HepG2 (cell line): Measurements from ENCODE around the gene FBXO41. TPM values are rescaled to one million over a fixed set of nuclear protein-coding genes. Genes with fewer than 3 reads are reported as not detected.

Experiments
- ARNTL ChIP-seq: sonication (generic); formaldehyde crosslinking; IDR thresholded peaks from 2 replicates; pipeline ENCODE4 v1.4.0; 2020; ENCODE audit warnings: mild to moderate bottlenecking, missing genetic modification reagents
- ATF7 ChIP-seq, 2 experiments: fragments of 450-650 bp in 1 of 2; sonication (generic) in 1 of 2; formaldehyde crosslinking in 1 of 2; IDR thresholded peaks; 2 replicates each; pipeline versions ENCODE4 v1.4.0 to v1.6.1; 2016 to 2020; ENCODE audit warnings: antibody characterized with exemption in 1 of 2, mild to moderate bottlenecking in 1 of 2, missing genetic modification reagents in 1 of 2
- FOXM1 ChIP-seq: sonication (generic); formaldehyde crosslinking; IDR thresholded peaks from 2 replicates; pipeline ENCODE4 v1.5.0; 2020; ENCODE audit warnings: missing genetic modification reagents
- KAT8 ChIP-seq: IDR thresholded peaks from 2 replicates; pipeline ENCODE4 v1.6.1; 2016; ENCODE audit warnings: missing genetic modification reagents, missing compliant biosample characterization
- MAFG ChIP-seq: sonication (generic); formaldehyde crosslinking; IDR thresholded peaks from 2 replicates; pipeline ENCODE4 v1.5.1; 2020; ENCODE audit warnings: mild to moderate bottlenecking, missing genetic modification reagents
- MYC ChIP-seq: sonication (generic); formaldehyde crosslinking; IDR thresholded peaks from 2 replicates; pipeline ENCODE4 v1.9.0; 2021; ENCODE audit warnings: missing genetic modification reagents, borderline replicate concordance
- NFRKB ChIP-seq: fragments of 450-650 bp; IDR thresholded peaks from 2 replicates; pipeline ENCODE4 v1.6.1; 2017
- PCBP1 ChIP-seq: fragments of 200-400 bp; formaldehyde crosslinking; IDR thresholded peaks from 2 replicates; pipeline ENCODE4 v1.6.1; 2017; ENCODE audit warnings: mild to moderate bottlenecking, low read depth, low read length, borderline replicate concordance
- PHF21A ChIP-seq: sonication (generic); formaldehyde crosslinking; IDR thresholded peaks from 2 replicates; pipeline ENCODE4 v1.5.0; 2020; ENCODE audit warnings: mild to moderate bottlenecking, missing genetic modification reagents
- RARG ChIP-seq: sonication (generic); formaldehyde crosslinking; IDR thresholded peaks from 2 replicates; pipeline ENCODE4 v1.4.0; 2020; ENCODE audit warnings: low read depth, mild to moderate bottlenecking, missing genetic modification reagents
- REST ChIP-seq, 2 experiments: IDR thresholded peaks; 2 replicates each; pipeline ENCODE4 v1.6.1; 2011 to 2012; ENCODE audit warnings: low read length in 2 of 2, borderline replicate concordance in 1 of 2, low read depth in 1 of 2, mild to moderate bottlenecking in 1 of 2, moderate library complexity in 1 of 2
- SPEN ChIP-seq: sonication (generic); formaldehyde crosslinking; IDR thresholded peaks from 2 replicates; pipeline ENCODE4 v1.5.1; 2020; ENCODE audit warnings: low read depth, mild to moderate bottlenecking, missing genetic modification reagents
- YY1 ChIP-seq: IDR thresholded peaks from 2 replicates; pipeline ENCODE4 v1.6.1; 2011; ENCODE audit warnings: low read length, low read depth, moderate library complexity, mild to moderate bottlenecking; ENCODE audit not compliant: insufficient read depth, insufficient replicate concordance
- ZBED4 ChIP-seq: sonication (generic); formaldehyde crosslinking; IDR thresholded peaks from 2 replicates; pipeline ENCODE4 v1.4.0; 2020; ENCODE audit warnings: missing genetic modification reagents, borderline replicate concordance
- ZKSCAN1 ChIP-seq: fragments of 150-350 bp; IDR thresholded peaks from 2 replicates; pipeline ENCODE4 v1.6.1; 2014; ENCODE audit warnings: low read length
- ZNF160 ChIP-seq: sonication (generic); formaldehyde crosslinking; IDR thresholded peaks from 2 replicates; pipeline ENCODE4 v1.8.0; 2022; ENCODE audit warnings: mild to moderate bottlenecking, inconsistent platforms, missing genetic modification reagents
- ZNF354B ChIP-seq: sonication (generic); formaldehyde crosslinking; IDR thresholded peaks from 2 replicates; pipeline ENCODE4 v1.8.0; 2022; ENCODE audit warnings: mild to moderate bottlenecking, missing genetic modification reagents
- ZNF44 ChIP-seq: sonication (generic); formaldehyde crosslinking; IDR thresholded peaks from 2 replicates; pipeline ENCODE4 v1.5.1; 2020; ENCODE audit warnings: mild to moderate bottlenecking, missing genetic modification reagents
- polyA plus RNA-seq, 8 experiments: library from polyadenylated mRNA; depleted of rRNA in 3 of 8; stranded (reverse) in 7 of 8; unstranded in 1 of 8; fragments of >200 nt; fragmentation: Illumina TruSeq in 4 of 8; extraction: Trizol in 4 of 8; gene quantifications; 2 replicates each; pipeline versions ENCODE4 v1.2.1 to v1.2.3, GENCODE V29; 2011 to 2016; ENCODE audit warnings: low read depth in 4 of 8, missing spikeins in 1 of 8, mixed read lengths in 1 of 8; ENCODE audit not compliant: insufficient read depth in 1 of 8
- total RNA-seq, 5 experiments: library from RNA; depleted of rRNA; stranded (reverse); fragments of >200 nt; fragmentation: Illumina TruSeq; extraction: Trizol; gene quantifications; 2 replicates each; pipeline ENCODE4 v1.2.3, GENCODE V29; 2016; ENCODE audit warnings: low read depth in 1 of 5
- TF ChIP-seq, protein P1 (sequence below): IDR thresholded peaks from 2 replicates; pipeline ENCODE4 v1.6.1; 2016
- TF ChIP-seq, protein P2 (sequence below): sonication (generic); formaldehyde crosslinking; IDR thresholded peaks from 2 replicates; pipeline ENCODE4 v1.4.0; 2020; ENCODE audit warnings: mild to moderate bottlenecking, missing genetic modification reagents

The FBXO41 gene
- total and polyA plus RNA-seq, 2 of the 13 experiments (the other 11 are each of a cell fraction or from before 2014, with no cell fraction given), result 4.2 to 10.3 TPM

DNA sequence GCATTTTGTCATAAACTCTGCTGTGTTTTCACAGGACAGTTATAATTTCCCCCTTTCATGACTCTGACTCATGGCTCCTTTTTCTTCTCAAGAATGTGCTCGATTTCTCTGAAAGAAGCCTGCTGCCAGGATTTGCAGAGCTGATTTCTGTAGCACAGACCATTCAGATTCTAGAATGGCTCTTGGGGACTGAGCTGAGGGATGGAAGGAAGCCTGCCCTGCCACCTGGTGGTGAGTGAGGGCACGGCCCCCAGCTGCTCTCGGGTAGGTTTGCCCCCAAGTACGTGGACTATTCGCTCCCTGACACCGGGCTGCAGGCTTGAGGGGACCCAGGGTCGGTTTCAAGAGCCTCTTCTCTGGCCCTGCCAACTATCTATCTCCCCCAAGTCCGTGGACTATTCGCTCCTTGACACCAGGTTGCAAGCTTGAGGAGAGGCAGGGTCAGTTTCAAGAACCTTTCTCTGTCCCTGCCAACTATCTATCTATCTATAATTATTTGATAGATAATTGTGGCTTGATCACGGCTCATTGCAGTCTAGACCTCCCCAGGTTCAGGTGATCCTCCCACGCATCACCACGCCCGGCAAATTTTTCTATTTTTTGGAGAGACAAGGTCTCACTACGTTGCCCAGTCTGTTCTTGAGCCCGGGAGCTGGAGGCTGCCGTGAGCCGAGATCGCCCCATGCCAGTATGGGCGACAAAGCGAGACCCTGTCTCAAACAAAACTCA, 71.7 kb downstream of the FBXO41 start (continued):
- TF ChIP-seq, protein P1, sequence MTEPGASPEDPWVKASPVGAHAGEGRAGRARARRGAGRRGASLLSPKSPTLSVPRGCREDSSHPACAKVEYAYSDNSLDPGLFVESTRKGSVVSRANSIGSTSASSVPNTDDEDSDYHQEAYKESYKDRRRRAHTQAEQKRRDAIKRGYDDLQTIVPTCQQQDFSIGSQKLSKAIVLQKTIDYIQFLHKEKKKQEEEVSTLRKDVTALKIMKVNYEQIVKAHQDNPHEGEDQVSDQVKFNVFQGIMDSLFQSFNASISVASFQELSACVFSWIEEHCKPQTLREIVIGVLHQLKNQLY (CRISPR knock-in tag), result no peak
- TF ChIP-seq ZNF160 (CRISPR knock-in tag) (no peak), PHF21A (CRISPR knock-in tag) (peak; percentile 61; the same call in 1 of the 2 replicates), ZBED4 (CRISPR knock-in tag) (no peak), NFRKB (no peak), RARG (CRISPR knock-in tag) (no peak), ZNF44 (CRISPR knock-in tag) (peak; percentile 21; the same call in 1 of the 2 replicates), ATF7 (IDR thresholded peaks at IDR 0.05) (no peak), ATF7 (CRISPR knock-in tag; IDR thresholded peaks at IDR 0.05) (no peak), MAFG (no peak), YY1 (no peak), ZKSCAN1 (no peak), REST (IDR thresholded peaks at IDR 0.05; ENCODE audit: borderline replicate concordance in 1 of 2, low read depth in 1 of 2, low read length in 2 of 2) (no peak), FOXM1 (CRISPR knock-in tag) (no peak), KAT8 (CRISPR knock-in tag) (0 out of 2 replicates have a peak, but pooled peaks have one; percentile 35), ARNTL (no peak), ZNF354B (CRISPR knock-in tag) (no peak), PCBP1 (no peak), SPEN (CRISPR knock-in tag) (no peak), MYC (CRISPR knock-in tag) (no peak)
- TF ChIP-seq, protein P2, sequence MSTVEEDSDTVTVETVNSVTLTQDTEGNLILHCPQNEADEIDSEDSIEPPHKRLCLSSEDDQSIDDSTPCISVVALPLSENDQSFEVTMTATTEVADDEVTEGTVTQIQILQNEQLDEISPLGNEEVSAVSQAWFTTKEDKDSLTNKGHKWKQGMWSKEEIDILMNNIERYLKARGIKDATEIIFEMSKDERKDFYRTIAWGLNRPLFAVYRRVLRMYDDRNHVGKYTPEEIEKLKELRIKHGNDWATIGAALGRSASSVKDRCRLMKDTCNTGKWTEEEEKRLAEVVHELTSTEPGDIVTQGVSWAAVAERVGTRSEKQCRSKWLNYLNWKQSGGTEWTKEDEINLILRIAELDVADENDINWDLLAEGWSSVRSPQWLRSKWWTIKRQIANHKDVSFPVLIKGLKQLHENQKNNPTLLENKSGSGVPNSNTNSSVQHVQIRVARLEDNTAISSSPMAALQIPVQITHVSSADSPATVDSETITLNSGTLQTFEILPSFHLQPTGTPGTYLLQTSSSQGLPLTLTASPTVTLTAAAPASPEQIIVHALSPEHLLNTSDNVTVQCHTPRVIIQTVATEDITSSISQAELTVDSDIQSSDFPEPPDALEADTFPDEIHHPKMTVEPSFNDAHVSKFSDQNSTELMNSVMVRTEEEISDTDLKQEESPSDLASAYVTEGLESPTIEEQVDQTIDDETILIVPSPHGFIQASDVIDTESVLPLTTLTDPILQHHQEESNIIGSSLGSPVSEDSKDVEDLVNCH (CRISPR knock-in tag), result no peak
